GM12875 (cell line): Measurements from ENCODE around the gene HSBP1.

ENCODE experiments used
- H3K4me3 ChIP-seq: one replicate; pipeline ENCODE4 v1.5.1; 2011; ENCODE audit warnings: low read depth, low read length, control low read depth
- TF ChIP-seq, protein P1 (sequence below): IDR thresholded peaks from 2 replicates; pipeline ENCODE4 v1.5.1; 2011; ENCODE audit warnings: low read depth, mild to moderate bottlenecking, control low read depth, inconsistent platforms, low read length, moderate library complexity, borderline replicate concordance; ENCODE audit not compliant: insufficient read depth

HSBP1 gene

DNA sequence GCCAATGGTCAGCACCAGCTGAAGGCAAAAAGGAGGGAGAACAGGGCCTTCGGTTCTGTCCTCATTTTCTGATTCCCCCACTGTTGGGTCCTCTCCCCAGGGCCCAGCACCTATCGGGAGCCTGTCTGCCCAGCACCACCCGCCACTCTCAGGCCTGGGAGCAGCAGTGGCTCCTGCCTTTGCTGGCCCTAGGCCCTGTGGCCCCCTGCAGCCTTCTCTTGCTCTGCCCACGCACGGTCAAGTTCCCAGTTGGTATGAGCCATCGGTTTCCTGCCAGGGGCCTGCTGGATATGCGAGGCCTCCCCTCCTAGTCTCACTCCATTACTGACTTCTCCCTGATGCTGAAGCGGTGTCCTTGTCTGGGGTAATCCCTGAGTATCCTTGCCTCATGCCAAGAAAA is 37.5 kb downstream of the HSBP1 start:
- H3K4me3 ChIP-seq: no peak overlapping the region
- TF ChIP-seq, protein P1, sequence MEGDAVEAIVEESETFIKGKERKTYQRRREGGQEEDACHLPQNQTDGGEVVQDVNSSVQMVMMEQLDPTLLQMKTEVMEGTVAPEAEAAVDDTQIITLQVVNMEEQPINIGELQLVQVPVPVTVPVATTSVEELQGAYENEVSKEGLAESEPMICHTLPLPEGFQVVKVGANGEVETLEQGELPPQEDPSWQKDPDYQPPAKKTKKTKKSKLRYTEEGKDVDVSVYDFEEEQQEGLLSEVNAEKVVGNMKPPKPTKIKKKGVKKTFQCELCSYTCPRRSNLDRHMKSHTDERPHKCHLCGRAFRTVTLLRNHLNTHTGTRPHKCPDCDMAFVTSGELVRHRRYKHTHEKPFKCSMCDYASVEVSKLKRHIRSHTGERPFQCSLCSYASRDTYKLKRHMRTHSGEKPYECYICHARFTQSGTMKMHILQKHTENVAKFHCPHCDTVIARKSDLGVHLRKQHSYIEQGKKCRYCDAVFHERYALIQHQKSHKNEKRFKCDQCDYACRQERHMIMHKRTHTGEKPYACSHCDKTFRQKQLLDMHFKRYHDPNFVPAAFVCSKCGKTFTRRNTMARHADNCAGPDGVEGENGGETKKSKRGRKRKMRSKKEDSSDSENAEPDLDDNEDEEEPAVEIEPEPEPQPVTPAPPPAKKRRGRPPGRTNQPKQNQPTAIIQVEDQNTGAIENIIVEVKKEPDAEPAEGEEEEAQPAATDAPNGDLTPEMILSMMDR: no peak

DNA sequence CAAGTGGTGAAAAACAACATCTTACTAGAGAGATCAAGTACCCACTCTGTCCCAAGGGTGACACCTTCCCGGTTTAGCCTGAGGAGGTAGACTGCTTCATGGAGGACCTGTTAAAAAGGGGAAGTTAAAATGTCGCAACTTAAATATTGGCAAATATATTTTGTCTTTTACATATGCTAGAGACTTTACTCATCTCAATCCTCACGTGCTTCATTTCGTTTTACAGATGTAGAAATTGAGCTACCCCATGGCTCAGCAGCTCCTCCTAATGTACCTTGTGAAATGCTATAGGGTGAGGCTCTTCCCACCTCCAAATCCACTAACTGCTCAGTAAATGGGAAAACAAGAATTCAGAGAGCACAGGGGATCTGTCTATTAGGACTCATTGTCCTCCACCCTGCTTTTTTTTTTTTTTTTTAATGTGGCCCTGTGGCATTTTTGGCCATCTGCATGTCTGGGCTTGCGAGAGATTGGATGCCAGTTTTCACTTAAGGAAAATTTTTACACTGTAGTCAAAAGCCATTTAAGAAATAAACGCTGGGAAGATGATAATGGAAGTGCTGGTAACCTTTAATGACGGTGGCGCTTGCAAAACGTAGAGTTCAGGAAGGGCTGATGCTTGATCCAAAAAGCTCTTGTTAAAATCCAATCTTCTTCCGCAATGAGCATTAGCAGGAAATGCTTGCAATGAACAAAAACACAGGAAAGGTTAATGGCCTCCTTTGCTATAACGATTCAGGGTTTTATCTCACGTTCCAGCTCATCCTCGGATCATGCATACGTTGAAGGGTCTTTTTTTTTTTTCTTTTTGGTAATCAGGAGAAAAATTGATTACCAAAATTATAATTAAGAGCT is 39.8 kb downstream of the HSBP1 start:
- TF ChIP-seq, protein P1: no peak
- H3K4me3 ChIP-seq: no peak overlapping the region

DNA sequence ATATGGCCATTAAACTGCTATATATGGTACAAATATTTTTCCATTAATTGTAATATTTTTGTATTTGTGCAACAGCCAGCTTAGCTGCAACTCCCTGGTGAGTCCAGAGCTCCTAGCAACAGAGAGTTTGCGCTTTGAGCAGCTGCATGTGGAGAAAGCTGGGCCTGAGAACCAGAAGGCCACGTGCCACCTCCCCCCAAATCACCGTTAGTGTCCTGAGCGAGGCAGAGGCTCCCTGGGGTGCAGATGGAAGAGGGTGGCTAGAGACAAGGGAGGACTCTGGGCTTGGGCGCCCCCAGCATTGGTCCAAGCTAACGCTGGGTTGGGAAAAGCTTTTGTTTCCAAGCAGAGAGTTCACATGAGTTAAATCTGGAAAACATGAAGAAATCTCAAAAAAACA is 41.6 kb downstream of the HSBP1 start:
- TF ChIP-seq, protein P1: no peak
- no peak overlapping the region for H3K4me3 ChIP-seq

DNA sequence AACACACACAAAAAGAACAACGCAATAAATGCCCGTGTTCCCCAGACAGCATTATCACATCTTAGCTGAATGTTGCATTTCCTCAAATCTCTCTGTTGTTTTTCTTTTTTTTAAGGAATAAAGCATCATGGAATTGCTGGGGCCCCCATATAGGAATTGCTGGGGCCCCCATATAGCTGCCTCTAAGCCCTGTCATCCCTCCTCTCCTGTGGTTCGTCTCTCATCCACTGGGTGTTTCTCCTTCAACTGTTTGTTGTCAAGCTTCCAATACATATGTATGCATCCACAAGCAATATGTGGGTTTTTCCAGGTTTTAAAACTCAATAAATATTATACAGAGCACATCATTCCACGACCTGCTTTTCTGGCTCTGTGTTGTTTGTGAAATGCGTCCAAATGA is 43.2 kb downstream of the HSBP1 start:
- TF ChIP-seq, protein P1: no peak
- no peak overlapping the region for H3K4me3 ChIP-seq

DNA sequence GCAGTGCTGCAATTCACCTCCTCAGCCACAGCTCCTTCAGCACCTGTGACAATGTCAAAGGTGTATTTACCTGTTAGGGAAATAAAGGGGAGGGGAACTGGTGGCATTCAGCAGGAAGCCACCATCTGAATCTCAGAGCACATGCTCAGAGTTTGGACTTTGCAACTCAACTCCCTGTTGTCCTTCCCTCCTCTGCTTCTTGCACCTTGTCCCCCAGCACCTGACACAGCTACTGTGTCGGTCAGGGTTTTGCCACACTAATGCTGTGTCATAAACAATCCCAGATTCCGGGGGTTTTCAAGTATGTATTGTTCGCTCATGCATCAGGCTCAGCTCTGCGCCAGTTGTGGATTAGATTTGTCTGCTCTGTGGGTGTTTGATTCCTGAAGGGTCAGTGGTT is 43.7 kb downstream of the HSBP1 start:
- no peak overlapping the region for H3K4me3 ChIP-seq
- TF ChIP-seq, protein P1: no peak

DNA sequence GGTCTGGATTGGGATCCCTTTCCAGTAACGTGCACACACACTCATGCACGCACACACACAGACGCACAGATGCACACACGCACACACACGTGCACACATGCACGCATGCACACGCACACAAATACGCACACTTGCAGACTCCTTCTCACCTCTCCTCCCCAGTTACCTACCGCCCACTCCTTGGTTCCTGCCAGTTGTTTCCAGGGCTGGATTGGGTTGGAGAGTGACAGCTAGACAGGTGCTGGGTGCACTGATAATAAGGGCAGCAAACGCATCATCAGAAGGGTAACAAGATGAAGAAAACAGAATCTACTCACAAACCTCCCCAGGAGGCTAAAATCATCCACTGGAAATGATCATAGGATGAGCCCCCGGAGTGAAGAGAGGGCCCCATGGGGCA is 45.0 kb downstream of the HSBP1 start:
- TF ChIP-seq, protein P1: no peak
- H3K4me3 ChIP-seq: no peak overlapping the region

DNA sequence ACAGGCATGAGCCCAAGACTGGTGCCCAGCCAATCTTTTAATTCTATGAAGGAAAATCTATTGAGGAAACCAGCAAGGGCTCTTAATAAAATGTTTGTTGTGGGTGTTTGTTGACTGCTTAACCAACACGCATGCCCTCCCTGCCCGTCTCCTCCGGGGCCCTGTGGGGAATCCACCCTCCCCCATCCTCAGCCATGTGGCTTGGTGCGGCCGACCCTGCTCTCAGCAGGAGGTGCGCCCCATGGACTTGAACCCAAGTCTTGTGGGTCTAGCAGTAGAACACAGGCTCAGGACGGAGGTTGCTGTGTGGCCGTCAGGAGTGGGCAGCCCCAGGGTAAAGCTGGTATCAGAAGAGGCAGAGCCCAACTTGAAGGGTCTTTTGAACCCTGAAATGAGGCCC is 46.1 kb downstream of the HSBP1 start:
- no peak overlapping the region for H3K4me3 ChIP-seq
- TF ChIP-seq, protein P1: no peak
